Measurements from ENCODE around the gene RHOBTB3.
A peak's percentile ranks its signal among the peaks of the same experiment; 100 is the strongest.

GRCh38 chr5:95841914-95842812 is 111.0 kb downstream of the RHOBTB3 start:
- TF ChIP-seq, protein P1, sequence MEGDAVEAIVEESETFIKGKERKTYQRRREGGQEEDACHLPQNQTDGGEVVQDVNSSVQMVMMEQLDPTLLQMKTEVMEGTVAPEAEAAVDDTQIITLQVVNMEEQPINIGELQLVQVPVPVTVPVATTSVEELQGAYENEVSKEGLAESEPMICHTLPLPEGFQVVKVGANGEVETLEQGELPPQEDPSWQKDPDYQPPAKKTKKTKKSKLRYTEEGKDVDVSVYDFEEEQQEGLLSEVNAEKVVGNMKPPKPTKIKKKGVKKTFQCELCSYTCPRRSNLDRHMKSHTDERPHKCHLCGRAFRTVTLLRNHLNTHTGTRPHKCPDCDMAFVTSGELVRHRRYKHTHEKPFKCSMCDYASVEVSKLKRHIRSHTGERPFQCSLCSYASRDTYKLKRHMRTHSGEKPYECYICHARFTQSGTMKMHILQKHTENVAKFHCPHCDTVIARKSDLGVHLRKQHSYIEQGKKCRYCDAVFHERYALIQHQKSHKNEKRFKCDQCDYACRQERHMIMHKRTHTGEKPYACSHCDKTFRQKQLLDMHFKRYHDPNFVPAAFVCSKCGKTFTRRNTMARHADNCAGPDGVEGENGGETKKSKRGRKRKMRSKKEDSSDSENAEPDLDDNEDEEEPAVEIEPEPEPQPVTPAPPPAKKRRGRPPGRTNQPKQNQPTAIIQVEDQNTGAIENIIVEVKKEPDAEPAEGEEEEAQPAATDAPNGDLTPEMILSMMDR (IDR thresholded peaks at IDR 0.05 in 4 of 5, conservative IDR thresholded peaks at IDR 0.05 in 1 of 5) = no peak
- TF ChIP-seq POLR2A (IDR thresholded peaks at IDR 0.05) = peak; percentile 4 to 56

All from gastrocnemius medialis (tissue), 4 donors.